PC-3 (cell line): ENCODE data around the gene CBFA2T3.

Experiments
- EZH2 ChIP-seq: fragments of 300-600 bp; sonication (generic); IDR thresholded peaks from one replicate; pipeline ENCODE4 v1.6.1; 2017; ENCODE audit warnings: antibody characterized with exemption, mild to moderate bottlenecking, low read length; ENCODE audit not compliant: unreplicated experiment
- EZH2phosphoT487 ChIP-seq: fragments of 300-600 bp; sonication (generic); IDR thresholded peaks from 2 replicates; pipeline ENCODE4 v1.6.1; 2018; ENCODE audit warnings: mild to moderate bottlenecking, antibody characterized with exemption, low read length, borderline replicate concordance
- TF ChIP-seq, protein P1 (sequence below): fragments of 300-600 bp; sonication (generic); conservative IDR thresholded peaks from 2 replicates; pipeline ENCODE4 v1.5.1; 2017; ENCODE audit warnings: antibody characterized with exemption, low read depth, mild to moderate bottlenecking, low read length

- TF ChIP-seq, protein P1, sequence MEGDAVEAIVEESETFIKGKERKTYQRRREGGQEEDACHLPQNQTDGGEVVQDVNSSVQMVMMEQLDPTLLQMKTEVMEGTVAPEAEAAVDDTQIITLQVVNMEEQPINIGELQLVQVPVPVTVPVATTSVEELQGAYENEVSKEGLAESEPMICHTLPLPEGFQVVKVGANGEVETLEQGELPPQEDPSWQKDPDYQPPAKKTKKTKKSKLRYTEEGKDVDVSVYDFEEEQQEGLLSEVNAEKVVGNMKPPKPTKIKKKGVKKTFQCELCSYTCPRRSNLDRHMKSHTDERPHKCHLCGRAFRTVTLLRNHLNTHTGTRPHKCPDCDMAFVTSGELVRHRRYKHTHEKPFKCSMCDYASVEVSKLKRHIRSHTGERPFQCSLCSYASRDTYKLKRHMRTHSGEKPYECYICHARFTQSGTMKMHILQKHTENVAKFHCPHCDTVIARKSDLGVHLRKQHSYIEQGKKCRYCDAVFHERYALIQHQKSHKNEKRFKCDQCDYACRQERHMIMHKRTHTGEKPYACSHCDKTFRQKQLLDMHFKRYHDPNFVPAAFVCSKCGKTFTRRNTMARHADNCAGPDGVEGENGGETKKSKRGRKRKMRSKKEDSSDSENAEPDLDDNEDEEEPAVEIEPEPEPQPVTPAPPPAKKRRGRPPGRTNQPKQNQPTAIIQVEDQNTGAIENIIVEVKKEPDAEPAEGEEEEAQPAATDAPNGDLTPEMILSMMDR = peak; percentile 76
- TF ChIP-seq EZH2phosphoT487 (no peak), EZH2 (no peak)
Measured at GRCh38 chr16:88857728-88858339, 119.2 kb downstream of the CBFA2T3 start.
